Naive thymus-derived CD4-positive, alpha-beta T cell (primary cell): ENCODE data around the gene SPCS2. TPM values are rescaled to one million over a fixed set of nuclear protein-coding genes. Genes with fewer than 3 reads are reported as not detected.
A peak's percentile ranks its signal among the peaks of the same experiment; 100 is the strongest.

Experiments
- ATAC-seq: fragments of 150-1000 bp; cut with Tn5 transposase; 2 replicates; pipeline ENCODE4 v1.10.0; 2021; ENCODE audit warnings: mild to moderate bottlenecking, moderate library complexity
- CTCF ChIA-PET: fragments of 350-600 bp; sonication (Branson Sonifier 250); formaldehyde crosslinking; loops from one replicate; lab custom pipeline; 2021; ENCODE audit warnings: antibody characterized with exemption; lab: Charles Lee
- POLR2A ChIA-PET: fragments of 350-600 bp; sonication (Branson Sonifier 250); formaldehyde crosslinking; loops from one replicate; lab custom pipeline; 2021; ENCODE audit warnings: antibody characterized with exemption, inconsistent platforms; lab: Charles Lee
- DNase-seq, 9 donors: peaks; one replicate each; pipeline versions ENCODE4 v3.0.0 to v3.0.0-alpha.2; 2020 to 2022; ENCODE audit warnings: mixed read lengths in 1 of 9
- H3K27ac ChIP-seq: one replicate; pipeline ENCODE4 v1.7.0; 2013; ENCODE audit warnings: mild to moderate bottlenecking, low read depth, low read length, moderate library complexity
- H3K27me3 ChIP-seq, 2 donors: one replicate each; pipeline ENCODE4 v1.7.0; 2013; ENCODE audit warnings: low read length in 2 of 2, mild to moderate bottlenecking in 2 of 2, moderate library complexity in 2 of 2; ENCODE audit not compliant: control insufficient read depth in 2 of 2, insufficient read depth in 2 of 2
- H3K36me3 ChIP-seq, 3 experiments: 1 replicate in 2 of 3; 2 replicates in 1 of 3; pipeline ENCODE4 v1.7.0; 2013; ENCODE audit warnings: low read length in 3 of 3, mild to moderate bottlenecking in 3 of 3, moderate library complexity in 1 of 3; ENCODE audit not compliant: insufficient read depth in 3 of 3, control insufficient read depth in 2 of 3
- H3K4me1 ChIP-seq, 2 donors: one replicate each; pipeline ENCODE4 v1.7.0; 2013; ENCODE audit warnings: low read length in 2 of 2, mild to moderate bottlenecking in 2 of 2, moderate library complexity in 1 of 2; ENCODE audit not compliant: control insufficient read depth in 2 of 2, insufficient read depth in 2 of 2
- H3K4me3 ChIP-seq: 2 replicates; pipeline ENCODE4 v1.7.0; 2013; ENCODE audit warnings: mild to moderate bottlenecking, low read length
- H3K9me3 ChIP-seq, 3 experiments: 1 replicate in 2 of 3; 2 replicates in 1 of 3; pipeline ENCODE4 v1.7.0; 2013; ENCODE audit warnings: low read length in 3 of 3; ENCODE audit not compliant: control insufficient read depth in 2 of 3
- H3K27ac Mint-ChIP-seq, 9 donors: one replicate each; pipeline ENCODE4 v1.8.0; 2020 to 2022; ENCODE audit warnings: mixed read lengths in 9 of 9, mild to moderate bottlenecking in 8 of 9, moderate library complexity in 5 of 9, inconsistent platforms in 2 of 9
- H3K27me3 Mint-ChIP-seq, 5 donors: one replicate each; pipeline ENCODE4 v1.8.0; 2021 to 2022; ENCODE audit warnings: mixed read lengths in 5 of 5, mild to moderate bottlenecking in 1 of 5
- H3K36me3 Mint-ChIP-seq, 5 donors: one replicate each; pipeline ENCODE4 v1.8.0; 2020 to 2022; ENCODE audit warnings: mixed read lengths in 5 of 5, mild to moderate bottlenecking in 3 of 5, inconsistent platforms in 1 of 5
- H3K4me1 Mint-ChIP-seq, 7 donors: one replicate each; pipeline ENCODE4 v1.8.0; 2020 to 2022; ENCODE audit warnings: mixed read lengths in 7 of 7, mild to moderate bottlenecking in 3 of 7, inconsistent platforms in 1 of 7
- H3K4me3 Mint-ChIP-seq, 10 donors: one replicate each; pipeline ENCODE4 v1.8.0; 2020 to 2022; ENCODE audit warnings: mild to moderate bottlenecking in 10 of 10, mixed read lengths in 10 of 10, moderate library complexity in 6 of 10, inconsistent platforms in 2 of 10
- H3K9me3 Mint-ChIP-seq, 11 donors: one replicate each; pipeline ENCODE4 v1.8.0; 2020 to 2022; ENCODE audit warnings: mixed read lengths in 11 of 11, mild to moderate bottlenecking in 4 of 11, inconsistent platforms in 1 of 11, moderate library complexity in 1 of 11
- intact Hi-C, 2 donors: fragments of 100-400 bp; cut with micrococcal nuclease; formaldehyde crosslinking; loops; one replicate each; pipeline ENCODE4 v1.15.1; 2023
- polyA plus RNA-seq, 2 donors: library from polyadenylated mRNA; unstranded; fragments of 300-500 nt; fragmentation: Illumina TruSeq; gene quantifications; one replicate each; pipeline ENCODE4 v1.2.3, GENCODE V29; 2021
- total RNA-seq, 6 experiments: library from RNA in 5 of 6; stranded (reverse) in 5 of 6; gene quantifications; 1 replicate in 5 of 6; 2 replicates in 1 of 6; pipeline ENCODE4 v1.2.3 and lab custom pipeline; 2021 to 2026

Gene SPCS2
- total and polyA plus RNA-seq, 7 experiments from 2014 or later: 53.9 to 211 (median 100) TPM

DNA sequence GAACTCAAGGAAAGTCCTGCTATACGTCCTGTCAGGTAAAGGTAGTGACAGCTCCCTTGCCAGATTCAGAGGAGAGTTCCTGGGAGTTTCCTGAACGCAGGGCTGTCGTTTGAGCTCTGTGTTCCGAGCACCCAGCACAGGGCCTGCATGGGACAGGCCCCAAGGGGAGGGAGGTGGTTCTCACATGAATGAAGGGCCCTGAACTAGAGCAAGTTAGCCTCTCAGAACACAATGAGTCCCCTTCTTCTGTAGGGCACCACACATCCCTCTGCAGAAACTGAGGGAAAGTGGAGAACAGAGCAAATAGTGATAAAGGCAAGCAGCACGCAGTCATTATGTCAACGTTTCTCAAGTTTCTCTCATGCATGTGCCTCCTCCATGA lies 75.0 kb downstream of the SPCS2 start:
- Mint-ChIP-seq H3K27me3 (no peaks in the 10 kb centered on the region), H3K9me3 (peaks cover 0 to under 1% (median 0%) of the 10 kb centered on the region in 11 donors), H3K4me1 (no peaks in the 10 kb centered on the region), H3K4me3 (no peak overlapping the region), H3K36me3 (peaks cover 0 to under 1% (median 0%) of the 10 kb centered on the region in 5 donors), H3K27ac (peak overlapping the region in 1 of 9 donors; percentile 33)
- Histone ChIP-seq H3K27ac (no peak overlapping the region), H3K36me3 (no peaks in the 10 kb centered on the region), H3K9me3 (no peaks in the 10 kb centered on the region), H3K27me3 (no peaks in the 10 kb centered on the region), H3K4me3 (no peak overlapping the region), H3K4me1 (no peaks in the 10 kb centered on the region)
- DNase-seq (no peak), ATAC-seq (no peak)
- intact Hi-C loops: no loop called here
- ChIA-PET CTCF (interaction anchor here (1.3 to 5.7 kb wide), 2 partner anchors 225 to 251 kb away, joined by 3 to 45 read pairs; no protein-coding TSS in a partner anchor), POLR2A (no interaction called here)

- H3K9me3 ChIP-seq: no peaks in the 10 kb centered on the region
- H3K36me3 ChIP-seq: no peaks in the 10 kb centered on the region
- H3K4me3 Mint-ChIP-seq: no peak overlapping the region
- ChIA-PET CTCF (interaction anchor here (0.5 to 5.7 kb wide), 3 partner anchors 76 to 247 kb away, joined by 3 to 45 read pairs (median 3); partner anchors contain the start of gene XRRA1), POLR2A (no interaction called here)
- H3K27ac ChIP-seq: no peak overlapping the region
- DNase-seq (no peak), ATAC-seq (no peak)
- H3K27me3 ChIP-seq: no peaks in the 10 kb centered on the region
- no peaks in the 10 kb centered on the region for H3K4me1 ChIP-seq
- H3K4me1 Mint-ChIP-seq: no peaks in the 10 kb centered on the region
- H3K4me3 ChIP-seq: no peak overlapping the region
- no peaks in the 10 kb centered on the region for H3K36me3 Mint-ChIP-seq
- no peaks in the 10 kb centered on the region for H3K27me3 Mint-ChIP-seq
- H3K9me3 Mint-ChIP-seq: no peaks in the 10 kb centered on the region
- intact Hi-C loops: no loop called here
- no peak overlapping the region for H3K27ac Mint-ChIP-seq
These were observed 75.7 kb downstream of the SPCS2 start for GRCh38 chr11:75024764-75025211.

DNA sequence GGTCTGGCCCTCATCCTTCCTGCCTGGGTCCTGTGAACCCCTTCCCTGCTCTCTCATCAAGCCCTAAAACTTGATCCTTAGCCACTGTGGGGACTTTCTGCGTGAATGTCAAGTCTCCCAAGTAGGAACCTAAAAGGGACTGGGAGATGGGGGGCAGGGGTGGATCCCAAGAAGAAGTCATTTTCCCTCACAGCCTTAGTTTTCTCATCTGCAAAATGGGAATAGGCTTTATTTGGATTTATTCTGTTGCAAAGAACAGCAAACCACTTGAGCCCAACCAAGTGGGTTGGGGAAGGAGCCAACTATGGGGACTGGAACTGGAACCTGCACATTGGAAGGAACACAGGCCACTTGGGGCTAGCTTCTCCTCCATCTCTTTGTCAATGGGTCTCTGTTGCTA lies 76.5 kb downstream of the SPCS2 start:
- no peak for ATAC-seq

GRCh38 chr11:75028321-75028720 lies 79.3 kb downstream of the SPCS2 start:
- intact Hi-C loops: no loop called here
- no peaks in the 10 kb centered on the region for H3K9me3 Mint-ChIP-seq
- no peaks in the 10 kb centered on the region for H3K4me1 Mint-ChIP-seq

More for the DNA sequence above, 76.5 kb downstream of the SPCS2 start:
- no peak overlapping the region for H3K27ac ChIP-seq
- CTCF ChIA-PET: interaction anchor here (1.5 to 5.7 kb wide), 2 partner anchors 223 to 246 kb away, joined by 3 to 45 read pairs; no protein-coding TSS in a partner anchor
- no peaks in the 10 kb centered on the region for H3K9me3 ChIP-seq
- H3K4me1 ChIP-seq: no peaks in the 10 kb centered on the region
- Mint-ChIP-seq H3K27me3 (no peaks in the 10 kb centered on the region), H3K36me3 (no peaks in the 10 kb centered on the region), H3K9me3 (no peaks in the 10 kb centered on the region), H3K27ac (peak overlapping the region in 1 of 9 donors; percentile 23), H3K4me3 (no peak overlapping the region), H3K4me1 (no peaks in the 10 kb centered on the region)
- H3K36me3 ChIP-seq: no peaks in the 10 kb centered on the region
- POLR2A ChIA-PET: no interaction called here
- DNase-seq: no peak
- intact Hi-C loops: no loop called here
- H3K27me3 ChIP-seq: no peaks in the 10 kb centered on the region
- H3K4me3 ChIP-seq: no peak overlapping the region

More at GRCh38 chr11:75028321-75028720, 79.3 kb downstream of the SPCS2 start:
- H3K9me3 ChIP-seq: no peaks in the 10 kb centered on the region
- H3K36me3 ChIP-seq: no peaks in the 10 kb centered on the region
- Mint-ChIP-seq H3K27ac (no peak overlapping the region), H3K36me3 (no peaks in the 10 kb centered on the region), H3K27me3 (no peaks in the 10 kb centered on the region), H3K4me3 (no peak overlapping the region)
- no peaks in the 10 kb centered on the region for H3K4me1 ChIP-seq
- H3K27me3 ChIP-seq: no peaks in the 10 kb centered on the region
- no peak overlapping the region for H3K27ac ChIP-seq
- ChIA-PET CTCF (interaction anchor here (0.7 to 0.9 kb wide), 3 partner anchors 11 to 98 kb away, joined by 3 read pairs; no protein-coding TSS in a partner anchor), POLR2A (no interaction called here)
- no peak for DNase-seq
- ATAC-seq: no peak
- H3K4me3 ChIP-seq: no peak overlapping the region

Other genes starting within 250 kb of the SPCS2 start
- gene CHRDL2, start 217.8 kb upstream of the SPCS2 start, total RNA-seq: not detected
- gene CHRDL2, start 217.8 kb upstream of the SPCS2 start, polyA plus RNA-seq: not detected
- 10 to 100 TPM; 17.9 to 25.5 (median 22.2) TPM for gene RNF169, start 200.4 kb upstream of the SPCS2 start, total RNA-seq
- 1 to 10 TPM; 1.1 to 1.6 TPM for gene RNF169, start 200.4 kb upstream of the SPCS2 start, polyA plus RNA-seq
- 10 to 100 TPM; 11.3 to 20.8 (median 20.3) TPM for gene XRRA1, start 175 bp upstream of the SPCS2 start, total RNA-seq
- 10 to 100 TPM; 11.7 to 17.8 TPM for gene XRRA1, start 175 bp upstream of the SPCS2 start, polyA plus RNA-seq
- 10 to 100 TPM; 12.6 to 18.9 (median 16.1) TPM for gene NEU3, start 39.7 kb downstream of the SPCS2 start, total RNA-seq
- 1 to 10 TPM; 2.6 to 3.2 TPM for gene NEU3, start 39.7 kb downstream of the SPCS2 start, polyA plus RNA-seq
- not detected for gene OR2AT4, start 147.6 kb downstream of the SPCS2 start, total RNA-seq
- gene OR2AT4, start 147.6 kb downstream of the SPCS2 start, polyA plus RNA-seq: not detected
- 1 to 10 TPM in 2 of 5 experiments, under 1 TPM in 2, not detected in 1; 0.19 to 4.3 (median 1.9) TPM for gene SLCO2B1, start 201.8 kb downstream of the SPCS2 start, total RNA-seq
- not detected for gene SLCO2B1, start 201.8 kb downstream of the SPCS2 start, polyA plus RNA-seq